HG02870 (cell line): ENCODE measurements around the gene UXS1.

Experiments used
- ATAC-seq: cut with Tn5 transposase; IDR thresholded peaks from one replicate; pipeline ENCODE4 v1.9.1; 2021; ENCODE audit warnings: mild to moderate bottlenecking, moderate library complexity; ENCODE audit not compliant: unreplicated experiment

The UXS1 gene

GRCh38 chr2:106054880-106055655, 139.0 kb downstream of the UXS1 start:
- no peak for ATAC-seq

GRCh38 chr2:106054321-106054720, 139.8 kb downstream of the UXS1 start:
- ATAC-seq: no peak

GRCh38 chr2:106053581-106053980, 140.5 kb downstream of the UXS1 start:
- ATAC-seq: no peak

- ATAC-seq: no peak
These were observed 141.0 kb downstream of the UXS1 start for GRCh38 chr2:106053116-106053515.

GRCh38 chr2:106044859-106045258, 149.2 kb downstream of the UXS1 start:
- no peak for ATAC-seq

GRCh38 chr2:106044021-106044420, 150.1 kb downstream of the UXS1 start:
- no peak for ATAC-seq
